ENCODE data around the gene IPO13. TPM values are rescaled to one million over a fixed set of nuclear protein-coding genes. Genes with fewer than 3 reads are reported as not detected.

Gene IPO13
- total RNA-seq, 2 donors from 2014 or later, result 16.0 to 16.6 TPM

DNA sequence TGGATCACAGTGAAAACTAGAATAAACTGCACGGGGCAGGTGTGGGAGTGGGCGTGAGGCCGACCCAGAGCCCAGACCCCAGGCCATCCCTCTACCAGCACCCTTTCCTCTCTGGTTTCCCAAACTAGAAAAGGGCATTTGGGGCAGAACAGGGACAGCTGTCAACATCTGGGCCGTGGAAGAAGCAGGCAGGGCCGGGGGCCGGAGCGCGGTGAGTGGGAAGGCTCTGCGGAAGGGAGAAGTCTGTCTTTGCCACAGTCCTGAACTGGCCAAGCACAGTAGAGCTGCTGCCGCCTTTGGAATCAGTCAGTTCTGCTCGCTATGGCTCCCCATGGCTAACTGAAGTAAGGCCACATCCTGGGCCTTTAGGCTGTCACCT is 51.2 kb downstream of the IPO13 start:
- ATAC-seq (no peak), DNase-seq (ENCODE audit: low spot score in 2 of 2) (no peak)
- Mint-ChIP-seq H3K27ac (no peak overlapping the region), H3K9me3 (no peaks in the 10 kb centered on the region), H3K36me3 (no peaks in the 10 kb centered on the region)

DNA sequence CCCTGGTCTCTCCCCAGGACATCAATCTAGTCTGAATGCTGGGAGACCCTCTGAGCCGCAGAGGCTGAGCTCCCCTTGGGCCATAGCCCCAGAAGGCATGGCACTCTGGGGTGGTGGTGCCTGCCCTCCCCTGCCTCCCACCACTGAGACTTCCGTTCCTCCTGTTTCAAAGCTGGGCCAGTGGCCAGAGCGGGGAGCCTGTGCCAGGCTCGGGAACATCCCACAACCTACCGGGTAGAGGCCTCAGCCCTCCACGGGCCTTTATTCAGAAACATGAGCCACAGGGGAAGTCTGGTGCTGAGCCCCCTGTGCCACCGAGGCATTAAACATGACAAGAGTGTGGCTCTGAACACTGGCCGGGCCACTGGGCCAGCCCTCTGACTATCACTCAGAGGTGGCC is 52.7 kb downstream of the IPO13 start:
- H3K9me3 Mint-ChIP-seq, result no peaks in the 10 kb centered on the region
- ATAC-seq (no peak), DNase-seq (ENCODE audit: low spot score in 2 of 2) (no peak)
- peak overlapping the region in 1 of 2 donors; percentile 60 for H3K27ac Mint-ChIP-seq
- no peaks in the 10 kb centered on the region for H3K36me3 Mint-ChIP-seq

GRCh38 chr1:44000122-44000665 is 53.4 kb downstream of the IPO13 start:
- H3K36me3 Mint-ChIP-seq, result no peaks in the 10 kb centered on the region
- ATAC-seq, result no peak
- no peak for DNase-seq (ENCODE audit: low spot score in 2 of 2)
- H3K27ac Mint-ChIP-seq, result no peak overlapping the region
- H3K9me3 Mint-ChIP-seq, result no peaks in the 10 kb centered on the region

GRCh38 chr1:44002165-44002564 is 55.4 kb downstream of the IPO13 start:
- Mint-ChIP-seq H3K27ac (no peak overlapping the region), H3K36me3 (no peaks in the 10 kb centered on the region), H3K9me3 (no peaks in the 10 kb centered on the region)
- no peak for ATAC-seq
- no peak for DNase-seq (ENCODE audit: low spot score in 2 of 2)

DNA sequence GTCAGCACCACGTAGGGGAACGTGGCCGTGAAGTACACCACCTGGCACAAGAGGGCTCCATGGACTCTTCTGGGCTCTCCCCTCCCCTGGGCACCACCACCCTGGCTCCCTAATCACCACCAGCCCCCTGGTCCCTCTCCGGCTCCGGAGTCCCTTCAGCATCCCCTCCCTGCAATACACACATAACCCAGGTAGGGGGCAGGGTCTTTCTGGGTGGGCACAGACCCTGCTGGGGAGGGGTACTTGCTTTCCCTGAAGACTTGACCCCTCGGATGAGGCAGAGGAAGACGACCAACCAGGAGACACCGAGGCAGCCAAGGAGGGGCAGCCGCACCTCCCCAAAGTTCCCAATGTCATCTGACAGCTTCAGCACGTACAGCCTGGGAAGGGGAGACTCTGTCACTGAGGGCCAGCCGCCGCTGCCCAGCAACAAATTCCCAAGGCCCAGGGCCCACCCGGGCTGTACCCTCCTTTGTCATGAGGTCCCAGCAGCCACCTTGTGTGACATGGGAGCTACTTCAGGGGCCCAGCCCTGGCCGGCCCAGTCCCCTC is 55.9 kb downstream of the IPO13 start:
- Mint-ChIP-seq H3K27ac (no peak overlapping the region), H3K9me3 (no peaks in the 10 kb centered on the region), H3K36me3 (no peaks in the 10 kb centered on the region)
- DNase-seq (ENCODE audit: low spot score in 2 of 2), result no peak
- ATAC-seq, result no peak

DNA sequence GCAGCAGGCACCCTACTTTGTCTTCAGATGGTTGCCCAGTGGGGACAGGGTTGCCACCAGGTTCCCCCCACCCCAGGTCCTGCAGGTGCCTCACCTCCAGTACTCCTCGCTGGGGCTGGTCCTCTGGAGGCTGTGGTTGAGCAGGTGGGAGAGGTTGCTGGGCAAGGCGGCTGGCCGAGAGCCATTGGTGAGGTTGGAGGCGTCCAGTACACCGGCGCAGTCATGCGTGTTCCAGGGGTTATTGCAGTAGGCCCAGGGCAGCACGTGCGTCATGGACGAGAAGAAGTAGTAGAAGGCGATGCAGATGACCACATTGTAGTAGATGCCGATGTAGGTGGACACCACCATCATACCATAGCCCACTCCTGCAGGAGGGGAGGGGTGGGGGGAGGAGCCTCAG is 61.5 kb downstream of the IPO13 start:
- DNase-seq (ENCODE audit: low spot score in 2 of 2), result no peak
- Mint-ChIP-seq H3K36me3 (no peaks in the 10 kb centered on the region), H3K9me3 (no peaks in the 10 kb centered on the region), H3K27ac (peak overlapping the region in 1 of 2 donors; percentile 32)
- no peak for ATAC-seq

GRCh38 chr1:44010935-44011471 is 64.3 kb downstream of the IPO13 start:
- DNase-seq (ENCODE audit: low spot score in 2 of 2) (no peak), ATAC-seq (no peak)
- Mint-ChIP-seq H3K27ac (no peak overlapping the region), H3K36me3 (no peaks in the 10 kb centered on the region), H3K9me3 (no peaks in the 10 kb centered on the region)

GRCh38 chr1:44012404-44012803 is 65.7 kb downstream of the IPO13 start:
- H3K9me3 Mint-ChIP-seq, result no peaks in the 10 kb centered on the region
- peak overlapping the region in 1 of 2 donors; percentile 48 for H3K27ac Mint-ChIP-seq
- H3K36me3 Mint-ChIP-seq, result no peaks in the 10 kb centered on the region
- ATAC-seq (no peak), DNase-seq (ENCODE audit: low spot score in 2 of 2) (no peak)

DNA sequence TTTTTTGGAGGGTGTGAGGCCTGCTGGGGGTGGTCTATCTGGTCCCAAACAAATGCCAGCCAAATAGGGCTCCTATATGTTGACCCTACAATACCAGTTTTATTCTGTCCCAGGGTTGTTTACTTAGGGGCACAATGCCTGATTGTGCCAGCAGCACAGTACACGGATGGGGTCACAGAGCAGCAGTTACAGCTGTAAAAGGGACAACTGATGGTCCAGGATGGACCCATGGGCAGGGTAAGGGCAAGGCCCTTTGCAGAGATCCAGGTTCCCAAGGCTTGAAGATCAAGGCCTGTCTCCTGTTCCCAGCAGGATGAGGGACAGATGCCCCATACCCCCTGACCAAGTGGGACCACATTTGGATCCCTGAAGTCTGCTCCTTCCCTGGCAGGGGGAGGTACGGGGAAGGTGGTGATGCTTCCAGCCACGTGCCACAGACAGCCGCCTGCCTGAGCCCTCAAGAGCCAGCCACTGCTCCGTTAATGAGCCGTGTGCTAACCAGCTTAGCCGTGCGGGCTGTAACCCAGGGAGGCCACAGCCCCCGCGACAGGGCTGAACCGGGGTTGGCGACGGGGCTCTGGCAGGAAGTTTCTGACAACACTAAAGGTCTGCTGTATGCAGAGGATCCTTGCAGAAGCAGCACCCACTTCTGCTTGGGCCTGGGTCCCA is 66.3 kb downstream of the IPO13 start:
- peak overlapping the region in 1 of 2 donors; percentile 76 for H3K27ac Mint-ChIP-seq
- H3K36me3 Mint-ChIP-seq, result peaks cover 0 to 4% of the 10 kb centered on the region in 2 donors
- ATAC-seq (no peak), DNase-seq (ENCODE audit: low spot score in 2 of 2) (no peak)
- H3K9me3 Mint-ChIP-seq, result no peaks in the 10 kb centered on the region

- no peaks in the 10 kb centered on the region for H3K9me3 Mint-ChIP-seq
- peaks cover 0 to 5% of the 10 kb centered on the region in 2 donors for H3K36me3 Mint-ChIP-seq
- ATAC-seq, result no peak
- peak overlapping the region in 1 of 2 donors; percentile 76 for H3K27ac Mint-ChIP-seq
- DNase-seq (ENCODE audit: low spot score in 2 of 2), result no peak
Observed at GRCh38 chr1:44013949-44014348, 67.2 kb downstream of the IPO13 start.

GRCh38 chr1:44014365-44015104 is 67.8 kb downstream of the IPO13 start:
- Mint-ChIP-seq H3K9me3 (no peaks in the 10 kb centered on the region), H3K27ac (peak overlapping the region in 1 of 2 donors; percentile 76), H3K36me3 (peaks cover 0 to 5% of the 10 kb centered on the region in 2 donors)
- ATAC-seq (no peak), DNase-seq (ENCODE audit: low spot score in 2 of 2) (no peak)

GRCh38 chr1:44015206-44015605 is 68.5 kb downstream of the IPO13 start:
- no peak for ATAC-seq
- DNase-seq (ENCODE audit: low spot score in 2 of 2), result no peak
- Mint-ChIP-seq H3K9me3 (no peaks in the 10 kb centered on the region), H3K27ac (no peak overlapping the region), H3K36me3 (peaks cover 0 to 5% of the 10 kb centered on the region in 2 donors)

DNA sequence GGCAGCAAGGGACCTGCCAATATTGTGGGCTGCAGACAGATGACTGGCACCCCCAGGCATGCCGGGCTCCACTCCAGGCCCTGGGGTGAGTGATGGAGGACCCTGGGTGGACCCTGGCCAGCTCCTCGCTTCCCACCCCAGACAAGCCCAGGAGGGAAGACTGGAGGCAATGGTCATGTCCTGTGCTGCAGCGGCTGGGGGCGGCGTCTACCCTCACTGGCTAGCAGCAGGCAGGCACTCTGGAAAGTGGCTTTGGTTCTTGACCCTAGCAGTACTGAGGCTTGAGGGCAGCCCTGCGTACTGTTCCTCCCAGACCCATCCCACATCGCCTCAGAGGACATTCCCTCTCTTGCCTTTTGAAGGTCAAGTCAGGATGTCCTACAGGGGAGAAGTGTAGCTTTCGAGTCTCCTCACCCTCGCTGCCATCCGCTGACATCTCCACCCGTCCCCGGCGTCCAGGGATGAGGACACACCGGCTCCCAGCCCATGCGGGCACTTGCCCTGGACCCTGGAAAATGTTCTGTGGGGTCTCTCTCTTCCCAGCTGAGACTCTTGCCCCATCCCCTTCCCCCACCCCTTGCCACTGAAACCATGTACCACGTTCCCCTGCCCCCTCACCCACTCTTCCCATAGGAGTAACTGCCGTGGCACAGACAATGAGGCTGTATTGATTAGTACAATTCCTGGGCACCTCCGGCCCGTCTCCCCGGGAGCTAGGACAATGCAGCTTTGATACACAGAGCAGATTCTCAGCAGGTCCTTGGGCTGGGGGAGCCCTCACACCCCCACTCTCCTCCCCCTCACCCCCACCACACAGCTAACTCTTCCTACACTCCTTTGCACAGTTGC is 69.5 kb downstream of the IPO13 start:
- Mint-ChIP-seq H3K36me3 (peaks cover 0 to 5% of the 10 kb centered on the region in 2 donors), H3K27ac (peak overlapping the region in 1 of 2 donors; percentile 50), H3K9me3 (no peaks in the 10 kb centered on the region)
- ATAC-seq (no peak), DNase-seq (ENCODE audit: low spot score in 2 of 2) (no peak)

GRCh38 chr1:44016890-44017400 is 70.2 kb downstream of the IPO13 start:
- H3K9me3 Mint-ChIP-seq, result no peaks in the 10 kb centered on the region

More at GRCh38 chr1:44016890-44017400, 70.2 kb downstream of the IPO13 start:
- DNase-seq (ENCODE audit: low spot score in 2 of 2) (no peak), ATAC-seq (no peak)
- H3K36me3 Mint-ChIP-seq, result peaks cover 0 to 5% of the 10 kb centered on the region in 2 donors
- H3K27ac Mint-ChIP-seq, result peak overlapping the region in 1 of 2 donors; percentile 50

Measured in activated naive CD4-positive, alpha-beta T cell treated with anti-CD3 and anti-CD28 coated beads, Interleukin-2, amount 50 U/mL, for 72 hours (primary cell).